GM12872 (cell line): ENCODE measurements around the gene HIPK2.

ENCODE experiments used
- CTCF ChIP-seq: IDR thresholded peaks from 3 replicates; pipeline ENCODE4 v1.5.1; 2011; ENCODE audit warnings: low read depth, mild to moderate bottlenecking, low read length, moderate library complexity; ENCODE audit not compliant: insufficient read depth

The HIPK2 gene

GRCh38 chr7:139804571-139804970 lies 26.8 kb upstream of the HIPK2 start:
- TF ChIP-seq CTCF, result no peak

- no peak for TF ChIP-seq CTCF
Measured at GRCh38 chr7:139799586-139799985, 21.8 kb upstream of the HIPK2 start.

- TF ChIP-seq CTCF, result no peak
Measured at GRCh38 chr7:139798892-139799291, 21.1 kb upstream of the HIPK2 start.

GRCh38 chr7:139798221-139798620 lies 20.4 kb upstream of the HIPK2 start:
- no peak for TF ChIP-seq CTCF

- TF ChIP-seq CTCF, result no peak
Measured at GRCh38 chr7:139797607-139798006, 19.8 kb upstream of the HIPK2 start.

- TF ChIP-seq CTCF, result no peak
Measured at GRCh38 chr7:139791316-139791715, 13.5 kb upstream of the HIPK2 start.

- TF ChIP-seq CTCF, result no peak
Measured at GRCh38 chr7:139784648-139785047, 6.8 kb upstream of the HIPK2 start.
